Sigmoid colon (tissue), 7 donors: ENCODE data around the gene GPRC5B. TPM values are rescaled to one million over a fixed set of nuclear protein-coding genes. Genes with fewer than 3 reads are reported as not detected.

Source experiments
- DNase-seq: peaks from one replicate; pipeline ENCODE4 v3.0.0-alpha.2; 2019
- H3K27ac ChIP-seq, 4 donors: fragments of 200-600 bp; sonication (generic); one replicate each; pipeline ENCODE4 v1.5.1; 2016 to 2019; ENCODE audit warnings: mild to moderate bottlenecking in 1 of 4
- H3K27me3 ChIP-seq, 3 donors: fragments of 200-600 bp; sonication (generic); one replicate each; pipeline ENCODE4 v1.5.1; 2019; ENCODE audit warnings: mild to moderate bottlenecking in 1 of 3
- H3K36me3 ChIP-seq, 4 donors: fragments of 200-600 bp; sonication (generic); one replicate each; pipeline ENCODE4 v1.5.1; 2016 to 2019
- H3K4me1 ChIP-seq, 4 donors: fragments of 200-600 bp; sonication (generic); one replicate each; pipeline ENCODE4 v1.5.1; 2017 to 2019
- H3K4me3 ChIP-seq, 4 donors: fragments of 200-600 bp; sonication (generic); one replicate each; pipeline ENCODE4 v1.5.1; 2017 to 2019; ENCODE audit warnings: mild to moderate bottlenecking in 2 of 4, moderate library complexity in 1 of 4
- H3K9me3 ChIP-seq, 4 donors: fragments of 200-600 bp in 3 of 4; sonication (generic) in 3 of 4; one replicate each; pipeline versions ENCODE4 v1.5.1 to v1.6.1; 2013 to 2019
- CTCF ChIP-seq, 4 experiments: fragments of 450-650 bp in 3 of 4; fragments of 200-600 bp in 1 of 4; IDR thresholded peaks; one replicate each; pipeline ENCODE4 v1.5.1; 2016 to 2019; ENCODE audit warnings: antibody characterized with exemption in 4 of 4, mild to moderate bottlenecking in 3 of 4, moderate library complexity in 2 of 4
- EP300 ChIP-seq, 4 donors: sonication (generic); formaldehyde crosslinking; IDR thresholded peaks; one replicate each; pipeline ENCODE4 v1.6.1; 2017; ENCODE audit warnings: antibody characterized with exemption in 4 of 4
- POLR2A ChIP-seq, 2 donors: fragments of 450-650 bp; IDR thresholded peaks; one replicate each; pipeline ENCODE4 v1.6.1; 2016; ENCODE audit warnings: antibody characterized with exemption in 2 of 2, mild to moderate bottlenecking in 2 of 2, moderate library complexity in 2 of 2
- POLR2AphosphoS5 ChIP-seq, 4 donors: sonication (generic); formaldehyde crosslinking; IDR thresholded peaks; one replicate each; pipeline ENCODE4 v1.6.1; 2017; ENCODE audit warnings: antibody characterized with exemption in 4 of 4
- WGBS, 2 donors: extraction: QIAGEN DNeasy Blood & Tissue Kit; methylation state at CpG; one replicate each; pipeline ENCODE4 v1.1.7; 2013; 5-methylcytosine and 5-hydroxymethylcytosine counted together
- intact Hi-C: fragments of 100-400 bp; cut with DNase I; formaldehyde crosslinking; loops from one replicate; pipeline ENCODE4 v1.15.1; 2023
- polyA plus RNA-seq, 3 donors: library from polyadenylated mRNA; stranded (reverse); fragments of 200-250 nt; gene quantifications; one replicate each; pipeline ENCODE4 v1.2.3, GENCODE V29; 2013
- total RNA-seq, 4 donors: library from RNA; depleted of rRNA; stranded (reverse); fragments of >200 nt; gene quantifications; one replicate each; pipeline ENCODE4 v1.1.0, GENCODE V29; 2016
- donor health status: healthy with polysubstance abuse.
- donor health status: Bipolar disorder and iron deficiency.
- donor health status: healthy.

GPRC5B gene
- total and polyA plus RNA-seq, 7 donors: 1.6 to 20.6 (median 8.4) TPM

GRCh38 chr16:19896951-19897350, 12.3 kb upstream of the GPRC5B start:
- no peak for TF ChIP-seq CTCF (IDR thresholded peaks at IDR 0.05)
- TF ChIP-seq POLR2A (IDR thresholded peaks at IDR 0.05): no peak
- no peak for TF ChIP-seq EP300 (IDR thresholded peaks at IDR 0.05)
- no peak for TF ChIP-seq POLR2AphosphoS5 (IDR thresholded peaks at IDR 0.05)

DNA sequence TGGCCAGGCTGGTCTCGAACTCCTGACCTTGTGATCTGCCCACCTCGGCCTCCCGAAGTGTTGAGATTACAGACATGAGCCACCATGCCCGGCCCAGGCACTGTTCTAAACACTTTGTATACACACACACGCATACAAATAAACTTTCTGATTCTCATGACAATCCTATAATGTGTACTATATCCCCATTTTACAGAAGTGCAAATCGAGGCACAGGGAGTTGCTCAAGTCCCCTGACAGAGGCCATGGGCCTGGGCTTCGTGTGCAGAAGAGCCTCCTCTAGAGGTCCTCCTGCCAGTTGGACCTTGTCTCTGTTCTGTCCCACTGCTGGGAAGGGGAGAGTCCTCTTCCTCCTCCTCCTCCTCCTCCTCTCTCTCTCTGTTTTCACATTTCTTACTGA, 9.9 kb upstream of the GPRC5B start:
- WGBS, 2 donors: 88 to 89% methylated on average over 7 of the region's 7 CpGs

More at GRCh38 chr16:19896951-19897350, 12.3 kb upstream of the GPRC5B start:
- no peak for DNase-seq
- no peak overlapping the region for H3K27ac ChIP-seq
- H3K27me3 ChIP-seq: peaks cover 0 to 6% (median 0%) of the 10 kb centered on the region in 3 donors
- intact Hi-C loops: loop anchor here (10.0 kb wide), 1 partner anchor 62 kb away; no protein-coding TSS in a partner anchor
- H3K4me3 ChIP-seq: no peak overlapping the region
- H3K36me3 ChIP-seq: no peaks in the 10 kb centered on the region
- no peaks in the 10 kb centered on the region for H3K9me3 ChIP-seq
- H3K4me1 ChIP-seq: no peaks in the 10 kb centered on the region
- 92 to 94% methylated on average over 5 of the region's 5 CpGs for WGBS, 2 donors

GRCh38 chr16:19892902-19893301, 8.3 kb upstream of the GPRC5B start:
- Histone ChIP-seq H3K27ac (no peak overlapping the region), H3K27me3 (no peaks in the 10 kb centered on the region), H3K4me3 (no peak overlapping the region), H3K4me1 (no peaks in the 10 kb centered on the region), H3K36me3 (no peaks in the 10 kb centered on the region), H3K9me3 (no peaks in the 10 kb centered on the region)
- intact Hi-C loops: loop anchor here (10.0 kb wide), 1 partner anchor 58 kb away; no protein-coding TSS in a partner anchor
- TF ChIP-seq CTCF (IDR thresholded peaks at IDR 0.05): no peak
- TF ChIP-seq EP300 (IDR thresholded peaks at IDR 0.05): no peak
- TF ChIP-seq POLR2AphosphoS5 (IDR thresholded peaks at IDR 0.05): no peak
- TF ChIP-seq POLR2A (IDR thresholded peaks at IDR 0.05): no peak
- 89 to 90% methylated on average over 12 of the region's 12 CpGs for WGBS, 2 donors
- DNase-seq: no peak

More for the DNA sequence above, 9.9 kb upstream of the GPRC5B start:
- Histone ChIP-seq H3K9me3 (no peaks in the 10 kb centered on the region), H3K27me3 (peaks cover 0 to 6% (median 0%) of the 10 kb centered on the region in 3 donors), H3K36me3 (no peaks in the 10 kb centered on the region), H3K27ac (no peak overlapping the region), H3K4me3 (no peak overlapping the region), H3K4me1 (no peaks in the 10 kb centered on the region)
- TF ChIP-seq EP300 (IDR thresholded peaks at IDR 0.05): no peak
- DNase-seq: no peak
- intact Hi-C loops: loop anchor here (10.0 kb wide), 1 partner anchor 60 kb away; no protein-coding TSS in a partner anchor

GRCh38 chr16:19890901-19891300, 6.3 kb upstream of the GPRC5B start:
- no peak overlapping the region for H3K27ac ChIP-seq
- peaks cover 0 to 7% (median 3%) of the 10 kb centered on the region in 4 donors for H3K4me1 ChIP-seq
- no peaks in the 10 kb centered on the region for H3K9me3 ChIP-seq
- H3K36me3 ChIP-seq: no peaks in the 10 kb centered on the region
- intact Hi-C loops: loop anchor here (10.0 kb wide), 1 partner anchor 56 kb away; no protein-coding TSS in a partner anchor
- H3K27me3 ChIP-seq: peaks cover 0 to 3% (median 0%) of the 10 kb centered on the region in 3 donors
- DNase-seq: no peak
- no peak for TF ChIP-seq POLR2A (IDR thresholded peaks at IDR 0.05)
- no peak for TF ChIP-seq EP300 (IDR thresholded peaks at IDR 0.05)
- no peak for TF ChIP-seq POLR2AphosphoS5 (IDR thresholded peaks at IDR 0.05)
- no peak for TF ChIP-seq CTCF (IDR thresholded peaks at IDR 0.05)
- WGBS, 2 donors: 94% methylated on average over 3 of the region's 3 CpGs
- no peak overlapping the region for H3K4me3 ChIP-seq

DNA sequence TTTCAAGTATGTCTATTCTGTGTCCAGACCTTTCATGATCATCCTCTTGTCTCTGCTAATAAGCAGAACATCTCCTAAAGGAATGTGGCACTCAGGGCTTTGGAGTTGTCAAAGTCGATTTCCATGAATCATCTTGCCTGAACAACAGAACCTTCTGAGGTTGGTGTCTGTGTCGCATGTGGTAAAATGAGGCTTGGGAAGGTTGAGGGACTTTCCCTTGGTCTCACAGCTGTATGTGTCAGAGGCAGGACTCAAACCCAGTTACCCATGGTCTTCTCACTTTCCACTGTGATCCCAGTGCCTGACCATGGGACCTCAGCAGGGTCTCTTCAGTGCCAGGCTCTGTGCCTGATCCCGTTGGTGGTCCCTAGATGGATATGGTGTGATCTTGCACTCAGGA, 4.2 kb upstream of the GPRC5B start:
- no peak overlapping the region for H3K4me3 ChIP-seq
- TF ChIP-seq POLR2AphosphoS5 (IDR thresholded peaks at IDR 0.05): no peak
- no peak for TF ChIP-seq POLR2A (IDR thresholded peaks at IDR 0.05)
- TF ChIP-seq EP300 (IDR thresholded peaks at IDR 0.05): no peak
- TF ChIP-seq CTCF (IDR thresholded peaks at IDR 0.05): no peak
- WGBS, 2 donors: 81 to 83% methylated on average over 3 of the region's 3 CpGs

More for the DNA sequence above, 4.2 kb upstream of the GPRC5B start:
- Histone ChIP-seq H3K27ac (no peak overlapping the region), H3K27me3 (peaks cover 5 to 22% (median 14%) of the 10 kb centered on the region in 3 donors), H3K9me3 (no peaks in the 10 kb centered on the region), H3K36me3 (no peaks in the 10 kb centered on the region), H3K4me1 (peaks cover 0 to 26% (median 21%) of the 10 kb centered on the region in 4 donors)
- DNase-seq: no peak
- intact Hi-C loops: loop anchor here (5.0 kb wide), 1 partner anchor 307 kb away; no protein-coding TSS in a partner anchor
